ENCODE results near the gene CDC42EP5. TPM values are rescaled to one million over a fixed set of nuclear protein-coding genes. Genes with fewer than 3 reads are reported as not detected.

CDC42EP5 gene
- total RNA-seq, 2 donors from 2014 or later, result 102 to 193 TPM

GRCh38 chr19:54456423-54457373, 16.4 kb downstream of the CDC42EP5 start:
- no peak overlapping the region for H3K27ac ChIP-seq
- intact Hi-C loops (cut with DNase I), result no loop called here
- DNase-seq (ENCODE audit: low spot score), result no peak
- WGBS, result 92% methylated on average over 49 of the region's 51 CpGs
- no peaks in the 10 kb centered on the region for H3K27me3 ChIP-seq (replicated peaks; ENCODE audit: insufficient read depth)
- peaks cover 62 to 64% of the 10 kb centered on the region in 2 donors for H3K36me3 ChIP-seq
- no peaks in the 10 kb centered on the region for H3K9me3 ChIP-seq
- TF ChIP-seq POLR2A (IDR thresholded peaks at IDR 0.05), result no peak
- H3K4me1 ChIP-seq (replicated peaks), result no peaks in the 10 kb centered on the region
- no peak overlapping the region for H3K4me3 ChIP-seq

- intact Hi-C loops (cut with DNase I), result no loop called here
- DNase-seq (ENCODE audit: low spot score), result no peak
- WGBS, result 92% methylated on average over 40 of the region's 40 CpGs
- H3K9me3 ChIP-seq, result no peaks in the 10 kb centered on the region
- peaks cover 57 to 64% of the 10 kb centered on the region in 2 donors for H3K36me3 ChIP-seq
- no peak overlapping the region for H3K4me3 ChIP-seq
- TF ChIP-seq, protein P1, sequence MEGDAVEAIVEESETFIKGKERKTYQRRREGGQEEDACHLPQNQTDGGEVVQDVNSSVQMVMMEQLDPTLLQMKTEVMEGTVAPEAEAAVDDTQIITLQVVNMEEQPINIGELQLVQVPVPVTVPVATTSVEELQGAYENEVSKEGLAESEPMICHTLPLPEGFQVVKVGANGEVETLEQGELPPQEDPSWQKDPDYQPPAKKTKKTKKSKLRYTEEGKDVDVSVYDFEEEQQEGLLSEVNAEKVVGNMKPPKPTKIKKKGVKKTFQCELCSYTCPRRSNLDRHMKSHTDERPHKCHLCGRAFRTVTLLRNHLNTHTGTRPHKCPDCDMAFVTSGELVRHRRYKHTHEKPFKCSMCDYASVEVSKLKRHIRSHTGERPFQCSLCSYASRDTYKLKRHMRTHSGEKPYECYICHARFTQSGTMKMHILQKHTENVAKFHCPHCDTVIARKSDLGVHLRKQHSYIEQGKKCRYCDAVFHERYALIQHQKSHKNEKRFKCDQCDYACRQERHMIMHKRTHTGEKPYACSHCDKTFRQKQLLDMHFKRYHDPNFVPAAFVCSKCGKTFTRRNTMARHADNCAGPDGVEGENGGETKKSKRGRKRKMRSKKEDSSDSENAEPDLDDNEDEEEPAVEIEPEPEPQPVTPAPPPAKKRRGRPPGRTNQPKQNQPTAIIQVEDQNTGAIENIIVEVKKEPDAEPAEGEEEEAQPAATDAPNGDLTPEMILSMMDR (IDR thresholded peaks at IDR 0.05), result no peak
- TF ChIP-seq POLR2AphosphoS5 (IDR thresholded peaks at IDR 0.05) (no peak), POLR2A (IDR thresholded peaks at IDR 0.05) (no peak)
- no peaks in the 10 kb centered on the region for H3K27me3 ChIP-seq (replicated peaks; ENCODE audit: insufficient read depth)
- H3K4me1 ChIP-seq (replicated peaks), result peaks cover 7% of the 10 kb centered on the region
- H3K27ac ChIP-seq, result no peak overlapping the region
Measured at GRCh38 chr19:54455786-54456422, 17.2 kb downstream of the CDC42EP5 start.

- H3K4me3 ChIP-seq, result no peak overlapping the region
- TF ChIP-seq POLR2A (IDR thresholded peaks at IDR 0.05) (no peak), POLR2AphosphoS5 (IDR thresholded peaks at IDR 0.05) (no peak)
- TF ChIP-seq, protein P1 (IDR thresholded peaks at IDR 0.05), result no peak
- no peaks in the 10 kb centered on the region for H3K27me3 ChIP-seq (replicated peaks; ENCODE audit: insufficient read depth)
- no peaks in the 10 kb centered on the region for H3K9me3 ChIP-seq
- no peak overlapping the region for H3K27ac ChIP-seq
- intact Hi-C loops (cut with DNase I), result no loop called here
- WGBS, result 87% methylated on average over 33 of the region's 33 CpGs
- peaks cover 57 to 64% of the 10 kb centered on the region in 2 donors for H3K36me3 ChIP-seq
- DNase-seq (ENCODE audit: low spot score), result no peak
- peaks cover 10% of the 10 kb centered on the region for H3K4me1 ChIP-seq (replicated peaks)
Measured at GRCh38 chr19:54454781-54455675, 18.1 kb downstream of the CDC42EP5 start.

DNA sequence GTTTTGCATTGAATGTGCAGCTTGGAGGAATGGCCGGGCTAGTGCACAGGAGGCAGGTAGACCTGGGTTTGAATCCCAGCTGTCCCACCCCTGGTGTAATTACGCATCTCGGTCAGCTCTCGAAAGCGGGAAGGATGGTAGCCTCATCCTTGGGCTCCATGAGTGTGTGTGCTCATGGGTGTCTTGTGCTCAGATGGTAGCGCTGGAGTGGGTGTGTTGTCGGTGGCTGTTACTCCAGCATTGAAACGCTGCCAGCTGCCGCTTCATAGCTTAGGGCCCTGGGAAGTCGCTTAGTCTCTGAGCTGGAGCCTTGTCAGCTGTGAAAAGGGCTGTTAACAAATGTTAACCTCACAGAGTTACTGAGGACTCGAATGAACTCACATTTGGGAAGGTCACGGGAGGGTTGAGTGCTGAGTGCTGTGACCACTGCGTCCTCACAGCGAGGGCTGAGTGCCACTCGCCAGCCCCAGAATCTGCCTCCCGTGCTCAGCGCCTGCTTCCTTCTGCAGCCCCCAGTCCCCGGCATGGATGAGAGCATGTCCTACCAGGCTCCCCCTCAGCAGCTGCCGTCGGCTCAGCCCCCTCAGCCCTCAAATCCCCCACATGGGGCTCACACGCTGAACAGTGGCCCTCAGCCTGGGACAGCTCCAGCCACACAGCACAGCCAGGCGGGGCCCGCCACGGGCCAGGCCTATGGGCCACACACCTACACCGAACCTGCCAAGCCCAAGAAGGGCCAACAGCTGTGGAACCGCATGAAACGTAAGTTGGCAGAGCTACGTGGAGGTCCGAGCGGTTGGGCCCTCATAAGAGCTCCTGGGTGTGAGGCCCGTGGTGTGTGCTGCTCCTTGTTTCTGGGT, 18.9 kb downstream of the CDC42EP5 start:
- TF ChIP-seq POLR2AphosphoS5 (IDR thresholded peaks at IDR 0.05), result no peak
- TF ChIP-seq, protein P1 (IDR thresholded peaks at IDR 0.05), result no peak
- no peak for TF ChIP-seq POLR2A (IDR thresholded peaks at IDR 0.05)
- peaks cover 10% of the 10 kb centered on the region for H3K4me1 ChIP-seq (replicated peaks)
- 89% methylated on average over 25 of the region's 31 CpGs for WGBS
- peaks cover 57 to 64% of the 10 kb centered on the region in 2 donors for H3K36me3 ChIP-seq
- H3K27me3 ChIP-seq (replicated peaks; ENCODE audit: insufficient read depth), result no peaks in the 10 kb centered on the region
- H3K27ac ChIP-seq, result no peak overlapping the region
- H3K4me3 ChIP-seq, result no peak overlapping the region
- no peak for DNase-seq (ENCODE audit: low spot score)
- intact Hi-C loops (cut with DNase I), result no loop called here
- no peaks in the 10 kb centered on the region for H3K9me3 ChIP-seq
